Right lobe of liver (tissue), 4 donors: ENCODE measurements around the gene DLK2.

Experiments
- CTCF ChIP-seq, 4 donors: fragments of 200-600 bp in 3 of 4; fragments of 450-650 bp in 1 of 4; IDR thresholded peaks; one replicate each; pipeline versions ENCODE4 v1.5.1 to v1.8.0; 2016 to 2022; ENCODE audit warnings: antibody characterized with exemption in 4 of 4, mild to moderate bottlenecking in 2 of 4
- POLR2A ChIP-seq: fragments of 450-650 bp; IDR thresholded peaks from one replicate; pipeline ENCODE4 v1.6.1; 2017; ENCODE audit warnings: antibody characterized with exemption, mild to moderate bottlenecking
- donor health status: DM: no; HTN: no; CAD: no.
- donor health status: DM: no; HTN: no; CAD: no.
- donor health status: DM: no; HTN: yes; CAD: no.

- TF ChIP-seq CTCF (IDR thresholded peaks at IDR 0.05) (no peak), POLR2A (no peak)
Measured at GRCh38 chr6:43503443-43503842, 48.1 kb upstream of the DLK2 start.
